ENCODE results near the gene ZNF217.

The ZNF217 gene

DNA sequence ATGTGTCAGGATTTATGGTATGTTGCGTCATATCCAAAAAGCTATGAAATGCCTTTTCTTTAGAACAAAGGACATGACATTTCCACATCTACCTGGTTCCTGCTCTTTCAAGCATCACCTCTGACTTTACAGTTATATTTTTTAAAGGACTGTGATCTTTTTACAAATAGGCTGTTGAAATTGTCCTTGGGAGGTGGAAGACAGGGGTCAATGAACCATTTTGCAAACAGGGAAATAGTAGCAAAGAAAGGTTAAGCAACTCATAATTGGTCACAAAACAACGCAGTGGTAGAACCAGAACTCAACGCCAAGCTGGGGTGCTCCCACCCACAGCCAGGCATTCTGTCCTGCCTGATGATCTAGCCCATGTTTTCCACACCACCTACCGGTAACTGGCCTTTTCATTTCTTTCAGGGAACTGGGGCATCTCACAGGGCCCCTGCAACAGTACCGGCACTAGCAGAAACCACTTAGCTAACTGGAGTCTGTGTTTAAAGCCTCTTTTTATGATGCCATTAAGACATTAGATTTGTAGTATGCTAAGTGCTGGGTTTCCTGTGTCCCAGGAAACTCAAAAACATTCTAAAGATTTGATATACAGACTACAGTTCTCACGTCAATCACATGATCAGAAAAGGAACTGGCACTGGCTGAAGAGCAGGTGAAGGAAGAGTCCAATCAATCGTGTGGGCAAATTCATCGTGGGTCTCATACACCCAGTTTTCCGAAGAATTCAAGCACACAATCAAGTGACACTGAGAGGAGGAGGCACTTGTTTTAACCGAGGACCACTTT lies 13.9 kb downstream of the ZNF217 start:
- TF ChIP-seq, protein P1, sequence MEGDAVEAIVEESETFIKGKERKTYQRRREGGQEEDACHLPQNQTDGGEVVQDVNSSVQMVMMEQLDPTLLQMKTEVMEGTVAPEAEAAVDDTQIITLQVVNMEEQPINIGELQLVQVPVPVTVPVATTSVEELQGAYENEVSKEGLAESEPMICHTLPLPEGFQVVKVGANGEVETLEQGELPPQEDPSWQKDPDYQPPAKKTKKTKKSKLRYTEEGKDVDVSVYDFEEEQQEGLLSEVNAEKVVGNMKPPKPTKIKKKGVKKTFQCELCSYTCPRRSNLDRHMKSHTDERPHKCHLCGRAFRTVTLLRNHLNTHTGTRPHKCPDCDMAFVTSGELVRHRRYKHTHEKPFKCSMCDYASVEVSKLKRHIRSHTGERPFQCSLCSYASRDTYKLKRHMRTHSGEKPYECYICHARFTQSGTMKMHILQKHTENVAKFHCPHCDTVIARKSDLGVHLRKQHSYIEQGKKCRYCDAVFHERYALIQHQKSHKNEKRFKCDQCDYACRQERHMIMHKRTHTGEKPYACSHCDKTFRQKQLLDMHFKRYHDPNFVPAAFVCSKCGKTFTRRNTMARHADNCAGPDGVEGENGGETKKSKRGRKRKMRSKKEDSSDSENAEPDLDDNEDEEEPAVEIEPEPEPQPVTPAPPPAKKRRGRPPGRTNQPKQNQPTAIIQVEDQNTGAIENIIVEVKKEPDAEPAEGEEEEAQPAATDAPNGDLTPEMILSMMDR (conservative IDR thresholded peaks at IDR 0.05; ENCODE audit: low read depth, low read length), result no peak
- Histone ChIP-seq H3K36me3 (ENCODE audit: insufficient read depth) (peaks cover 60% of the 10 kb centered on the region; the same call in 1 of the 2 replicates), H3K4me1 (ENCODE audit: low read depth, poor library complexity, severe bottlenecking) (peaks cover 58% of the 10 kb centered on the region), H3K4me2 (peak overlapping the region; percentile 98), H3K27me3 (ENCODE audit: insufficient read depth, low read depth) (no peaks in the 10 kb centered on the region), H3K79me2 (ENCODE audit: insufficient read depth, low read depth) (peaks cover 100% of the 10 kb centered on the region), H2AFZ (ENCODE audit: low read depth) (no peak overlapping the region), H4K20me1 (ENCODE audit: insufficient read depth) (peaks cover 57% of the 10 kb centered on the region), H3K4me3 (IDR thresholded peaks at IDR 0.05; ENCODE audit: insufficient read depth, low read depth, low read length) (no peak overlapping the region), H3K9ac (peak overlapping the region; percentile 90), H3K27ac (peak overlapping the region; percentile 94)

DNA sequence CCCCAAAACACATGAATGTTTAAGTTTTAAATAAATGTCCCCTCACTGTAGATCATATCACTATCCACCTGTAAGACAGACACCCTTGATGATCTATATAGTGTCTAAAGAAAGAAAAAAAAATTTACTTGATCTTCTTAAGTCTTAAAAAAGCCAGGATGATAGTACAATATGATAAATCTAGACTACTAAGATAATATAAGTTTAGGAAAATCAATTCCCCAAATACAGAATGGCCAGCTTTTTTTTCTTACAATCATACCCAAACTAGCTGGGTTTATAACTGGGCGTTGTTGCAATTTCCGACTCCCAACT lies 14.4 kb downstream of the ZNF217 start:
- Histone ChIP-seq H3K79me2 (ENCODE audit: insufficient read depth, low read depth) (peaks cover 100% of the 10 kb centered on the region), H2AFZ (ENCODE audit: low read depth) (no peak overlapping the region), H3K4me2 (peak overlapping the region; percentile 98), H3K27ac (peak overlapping the region; percentile 94), H4K20me1 (ENCODE audit: insufficient read depth) (peaks cover 63% of the 10 kb centered on the region), H3K36me3 (ENCODE audit: insufficient read depth) (peaks cover 66% of the 10 kb centered on the region; the same call in 1 of the 2 replicates), H3K4me3 (IDR thresholded peaks at IDR 0.05; ENCODE audit: insufficient read depth, low read depth, low read length) (no peak overlapping the region), H3K9ac (peak overlapping the region; percentile 90), H3K27me3 (ENCODE audit: insufficient read depth, low read depth) (no peaks in the 10 kb centered on the region), H3K4me1 (ENCODE audit: low read depth, poor library complexity, severe bottlenecking) (peaks cover 57% of the 10 kb centered on the region)
- TF ChIP-seq, protein P1 (conservative IDR thresholded peaks at IDR 0.05; ENCODE audit: low read depth, low read length), result no peak

DNA sequence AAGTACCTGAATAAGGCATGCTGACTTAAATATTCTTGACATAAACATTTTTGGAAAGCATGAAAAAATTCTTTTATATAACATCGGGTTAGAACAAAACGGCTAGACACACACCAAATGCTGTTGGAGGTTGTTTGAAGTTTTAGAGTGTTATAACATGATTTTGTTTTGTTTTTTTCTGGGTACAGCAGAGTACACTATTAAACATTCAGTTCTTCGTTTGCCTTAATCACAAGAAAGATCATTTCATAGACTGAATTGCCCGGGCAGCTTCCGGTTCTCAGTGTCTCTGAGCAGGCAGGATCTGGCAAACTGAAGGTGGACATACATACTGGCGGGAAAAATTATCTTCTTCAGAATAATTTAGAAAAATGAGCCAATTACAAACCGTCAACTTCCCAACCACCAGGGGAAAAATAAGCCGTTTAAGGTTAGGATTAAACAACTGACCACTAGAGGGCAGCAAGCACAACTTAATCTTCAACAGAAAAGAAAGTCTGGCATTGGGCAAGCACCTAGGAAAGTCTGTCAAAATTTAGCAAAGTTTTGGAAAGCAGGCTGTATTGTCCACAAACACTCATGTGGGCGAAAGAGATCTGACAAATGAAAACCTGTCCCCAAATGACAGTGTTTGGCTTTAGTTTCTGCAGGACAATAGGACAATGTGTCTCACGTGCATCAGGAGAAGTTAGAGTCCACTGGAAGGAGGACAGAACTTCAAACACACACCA lies 15.0 kb downstream of the ZNF217 start:
- Histone ChIP-seq H3K27ac (peak overlapping the region; percentile 94), H3K79me2 (ENCODE audit: insufficient read depth, low read depth) (peaks cover 100% of the 10 kb centered on the region), H3K4me3 (IDR thresholded peaks at IDR 0.05; ENCODE audit: insufficient read depth, low read depth, low read length) (no peak overlapping the region), H4K20me1 (ENCODE audit: insufficient read depth) (peaks cover 69% of the 10 kb centered on the region), H3K27me3 (ENCODE audit: insufficient read depth, low read depth) (no peaks in the 10 kb centered on the region), H2AFZ (ENCODE audit: low read depth) (no peak overlapping the region), H3K4me2 (peak overlapping the region; percentile 98), H3K36me3 (ENCODE audit: insufficient read depth) (peaks cover 72% of the 10 kb centered on the region; the same call in 1 of the 2 replicates), H3K4me1 (ENCODE audit: low read depth, poor library complexity, severe bottlenecking) (peaks cover 57% of the 10 kb centered on the region), H3K9ac (peak overlapping the region; percentile 90)
- TF ChIP-seq, protein P1 (conservative IDR thresholded peaks at IDR 0.05; ENCODE audit: low read depth, low read length), result peak; percentile 98

DNA sequence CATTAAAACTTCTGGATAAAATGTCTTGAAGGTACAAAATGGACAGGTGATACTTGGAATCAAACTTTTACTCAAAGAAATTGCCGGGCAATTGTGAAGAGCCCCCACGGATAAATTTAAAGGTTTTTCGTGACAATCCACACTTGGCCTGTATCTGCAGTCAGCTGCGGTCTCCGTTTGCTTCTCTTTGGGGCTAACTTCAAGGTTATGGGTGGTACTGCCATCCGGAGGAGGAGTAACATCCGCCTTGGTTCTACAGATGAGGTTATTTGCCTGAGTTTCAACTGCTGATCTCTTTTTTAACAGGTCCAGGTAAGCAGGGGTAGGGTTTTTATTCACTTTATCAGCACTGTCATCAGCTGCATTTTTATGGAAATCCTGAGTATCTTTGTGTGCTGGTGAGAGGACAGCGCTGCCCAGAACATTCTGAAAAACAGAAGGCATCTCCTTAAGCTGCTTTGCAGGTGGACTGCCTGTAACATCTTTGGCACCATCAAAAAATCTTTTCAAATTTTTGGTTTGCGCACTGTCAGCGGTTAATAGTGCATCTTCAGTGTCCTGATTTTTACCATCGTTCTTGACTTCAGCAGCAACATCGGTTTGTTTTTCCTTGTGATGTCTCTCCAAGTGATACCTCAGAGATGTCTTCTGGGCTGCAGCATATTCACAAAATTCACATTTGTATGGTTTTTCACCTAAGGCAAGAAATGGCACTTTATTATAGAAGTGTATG lies 16.9 kb downstream of the ZNF217 start:
- no peak overlapping the region for H3K4me3 ChIP-seq (IDR thresholded peaks at IDR 0.05; ENCODE audit: insufficient read depth, low read depth, low read length)
- peaks cover 61% of the 10 kb centered on the region for H3K4me1 ChIP-seq (ENCODE audit: low read depth, poor library complexity, severe bottlenecking)
- H3K4me2 ChIP-seq, result peak overlapping the region; percentile 98; the same call in 1 of the 2 replicates
- H2AFZ ChIP-seq (ENCODE audit: low read depth), result no peak overlapping the region
- TF ChIP-seq, protein P1 (conservative IDR thresholded peaks at IDR 0.05; ENCODE audit: low read depth, low read length), result no peak
- H3K36me3 ChIP-seq (ENCODE audit: insufficient read depth), result peaks cover 77% of the 10 kb centered on the region
- peaks cover 100% of the 10 kb centered on the region for H3K79me2 ChIP-seq (ENCODE audit: insufficient read depth, low read depth)
- no peak overlapping the region for H3K9ac ChIP-seq
- H3K27ac ChIP-seq, result no peak overlapping the region
- H4K20me1 ChIP-seq (ENCODE audit: insufficient read depth), result peaks cover 88% of the 10 kb centered on the region
- H3K27me3 ChIP-seq (ENCODE audit: insufficient read depth, low read depth), result no peaks in the 10 kb centered on the region

Data from KMS-11 (cell line).